Mesendoderm (in vitro differentiated cells): ENCODE measurements around the gene SULT2B1.
A peak's percentile ranks its signal among the peaks of the same experiment; 100 is the strongest.

Experiments
- DNase-seq: peaks from one replicate; pipeline ENCODE4 v3.0.0; 2013
- H2AK5ac ChIP-seq: 2 replicates; pipeline ENCODE4 v1.6.1; 2013; ENCODE audit warnings: low read length, inconsistent platforms
- H2BK120ac ChIP-seq: 2 replicates; pipeline ENCODE4 v1.6.1; 2013; ENCODE audit warnings: low read depth, mild to moderate bottlenecking, low read length, moderate library complexity, mixed read lengths
- H2BK15ac ChIP-seq: replicated peaks from 2 replicates; pipeline ENCODE4 v1.6.1; 2013; ENCODE audit warnings: low read depth, mild to moderate bottlenecking, moderate library complexity
- H2BK5ac ChIP-seq: 2 replicates; pipeline ENCODE4 v1.6.1; 2013; ENCODE audit warnings: low read length, inconsistent platforms
- H3K18ac ChIP-seq: 2 replicates; pipeline ENCODE4 v1.6.1; 2013; ENCODE audit warnings: mild to moderate bottlenecking, low read length, mixed read lengths
- H3K23ac ChIP-seq: one replicate; pipeline ENCODE4 v1.6.1; 2013; ENCODE audit warnings: low read length
- H3K27ac ChIP-seq: 2 replicates; pipeline ENCODE4 v1.5.1; 2013; ENCODE audit warnings: low read depth, mild to moderate bottlenecking, inconsistent platforms, low read length, moderate library complexity
- H3K27me3 ChIP-seq: 2 replicates; pipeline ENCODE4 v1.6.1; 2013; ENCODE audit warnings: low read length, control low read depth, mild to moderate bottlenecking, inconsistent platforms; ENCODE audit not compliant: insufficient read depth, poor library complexity
- H3K36me3 ChIP-seq: 2 replicates; pipeline ENCODE4 v1.6.1; 2013; ENCODE audit warnings: low read length, inconsistent platforms; ENCODE audit not compliant: control insufficient read depth, insufficient read depth
- H3K4ac ChIP-seq: one replicate; pipeline ENCODE4 v1.6.1; 2013; ENCODE audit warnings: low read depth, mild to moderate bottlenecking, low read length, moderate library complexity
- H3K4me1 ChIP-seq: 2 replicates; pipeline ENCODE4 v1.6.1; 2013; ENCODE audit warnings: low read depth, low read length, inconsistent platforms; ENCODE audit not compliant: control insufficient read depth
- H3K4me2 ChIP-seq: 2 replicates; pipeline ENCODE4 v1.6.1; 2013; ENCODE audit warnings: low read length
- H3K4me3 ChIP-seq: 2 replicates; pipeline ENCODE4 v1.5.1; 2013; ENCODE audit warnings: mild to moderate bottlenecking, low read length
- H3K56ac ChIP-seq: one replicate; pipeline ENCODE4 v1.6.1; 2013; ENCODE audit warnings: low read length
- H3K79me1 ChIP-seq: 2 replicates; pipeline ENCODE4 v1.6.1; 2013; ENCODE audit warnings: low read length, inconsistent platforms
- H3K79me2 ChIP-seq: 2 replicates; pipeline ENCODE4 v1.6.1; 2013; ENCODE audit warnings: mild to moderate bottlenecking, low read length; ENCODE audit not compliant: control insufficient read depth, insufficient read depth
- H3K9ac ChIP-seq: 2 replicates; pipeline ENCODE4 v1.6.1; 2013; ENCODE audit warnings: low read length, inconsistent platforms
- H4K5ac ChIP-seq: one replicate; pipeline ENCODE4 v1.6.1; 2013; ENCODE audit warnings: low read length
- H4K8ac ChIP-seq: one replicate; pipeline ENCODE4 v1.6.1; 2013; ENCODE audit warnings: low read depth, mild to moderate bottlenecking, control low read depth, low read length, moderate library complexity
- WGBS: extraction: QIAGEN DNeasy Blood & Tissue Kit; methylation state at CpG from one replicate; pipeline ENCODE4 v1.1.7; 2013; ENCODE audit warnings: low lambda C conversion rate, missing lambda C conversion rate; ENCODE audit not compliant: insufficient coverage; ENCODE audit errors: extremely low coverage; 5-methylcytosine and 5-hydroxymethylcytosine counted together

Gene SULT2B1

DNA sequence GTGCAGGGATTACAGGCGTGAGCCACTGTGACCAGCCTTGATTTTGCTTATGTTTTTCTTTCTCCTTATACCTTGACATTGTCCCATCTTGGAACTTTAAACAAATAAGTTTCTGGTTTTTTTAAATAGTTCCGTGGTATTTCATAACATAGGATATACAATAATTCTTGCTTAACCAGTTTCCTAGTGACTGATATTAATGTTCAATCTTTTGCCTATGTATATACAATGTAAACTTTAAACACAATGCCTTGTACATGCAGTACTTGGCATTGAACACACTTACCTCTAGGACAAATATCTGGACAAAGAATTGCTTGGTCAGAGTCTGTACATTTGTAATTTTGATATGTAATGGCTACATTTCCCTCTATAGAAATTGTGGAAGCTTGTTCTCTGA, 30.2 kb downstream of the SULT2B1 start:
- no CpG with 5 or more reads among the region's 2 CpGs for WGBS
- Histone ChIP-seq H3K4me3 (no peak overlapping the region), H3K4ac (no peak overlapping the region)

DNA sequence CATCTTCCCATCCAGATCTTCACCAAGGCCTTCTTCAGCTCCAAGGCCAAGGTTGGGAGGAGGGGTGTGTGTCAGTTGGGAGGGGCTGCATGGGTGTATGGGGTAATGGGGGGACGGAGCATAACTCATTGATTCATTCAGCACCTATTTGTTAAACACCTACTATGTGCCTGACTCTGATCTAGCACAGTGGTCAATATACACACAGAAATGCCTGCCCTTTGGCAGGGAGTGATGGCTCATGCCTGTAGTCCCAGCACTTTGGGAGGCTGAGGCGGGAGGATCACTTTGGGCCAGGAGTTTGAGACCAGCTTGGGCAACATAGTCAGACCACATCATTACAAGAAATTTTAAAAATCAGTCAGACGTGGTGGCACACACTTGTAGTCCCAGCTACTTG, 35.4 kb downstream of the SULT2B1 start:
- no peak overlapping the region for H4K8ac ChIP-seq
- H3K4me1 ChIP-seq, result no peaks in the 10 kb centered on the region
- H2BK15ac ChIP-seq, result no peak overlapping the region
- no peak overlapping the region for H3K4me2 ChIP-seq
- no peak overlapping the region for H3K23ac ChIP-seq
- H2BK120ac ChIP-seq, result no peak overlapping the region
- no peaks in the 10 kb centered on the region for H3K79me2 ChIP-seq
- no peaks in the 10 kb centered on the region for H3K36me3 ChIP-seq
- no peak overlapping the region for H3K4me3 ChIP-seq
- no peak overlapping the region for H2BK5ac ChIP-seq
- H3K56ac ChIP-seq, result no peak overlapping the region
- no peak overlapping the region for H3K4ac ChIP-seq
- H3K79me1 ChIP-seq, result no peaks in the 10 kb centered on the region
- no peak overlapping the region for H2AK5ac ChIP-seq
- no peaks in the 10 kb centered on the region for H3K27me3 ChIP-seq
- H3K27ac ChIP-seq, result no peak overlapping the region
- WGBS, result no CpG with 5 or more reads among the region's 3 CpGs
- H3K9ac ChIP-seq, result no peak overlapping the region
- H4K5ac ChIP-seq, result no peak overlapping the region
- H3K18ac ChIP-seq, result no peak overlapping the region
- no peak for DNase-seq

More for the DNA sequence above, 30.2 kb downstream of the SULT2B1 start:
- no peak overlapping the region for H3K9ac ChIP-seq
- H3K23ac ChIP-seq, result no peak overlapping the region
- no peak overlapping the region for H3K27ac ChIP-seq
- H3K79me1 ChIP-seq, result no peaks in the 10 kb centered on the region
- H3K27me3 ChIP-seq, result no peaks in the 10 kb centered on the region
- no peak overlapping the region for H2BK15ac ChIP-seq
- H3K4me2 ChIP-seq, result no peak overlapping the region
- no peak overlapping the region for H3K56ac ChIP-seq
- H3K4me1 ChIP-seq, result no peaks in the 10 kb centered on the region
- no peak overlapping the region for H3K18ac ChIP-seq
- H2BK120ac ChIP-seq, result no peak overlapping the region
- H2BK5ac ChIP-seq, result no peak overlapping the region
- H2AK5ac ChIP-seq, result no peak overlapping the region
- H3K36me3 ChIP-seq, result no peaks in the 10 kb centered on the region
- no peak overlapping the region for H4K5ac ChIP-seq
- no peak overlapping the region for H4K8ac ChIP-seq
- no peak for DNase-seq
- no peaks in the 10 kb centered on the region for H3K79me2 ChIP-seq

DNA sequence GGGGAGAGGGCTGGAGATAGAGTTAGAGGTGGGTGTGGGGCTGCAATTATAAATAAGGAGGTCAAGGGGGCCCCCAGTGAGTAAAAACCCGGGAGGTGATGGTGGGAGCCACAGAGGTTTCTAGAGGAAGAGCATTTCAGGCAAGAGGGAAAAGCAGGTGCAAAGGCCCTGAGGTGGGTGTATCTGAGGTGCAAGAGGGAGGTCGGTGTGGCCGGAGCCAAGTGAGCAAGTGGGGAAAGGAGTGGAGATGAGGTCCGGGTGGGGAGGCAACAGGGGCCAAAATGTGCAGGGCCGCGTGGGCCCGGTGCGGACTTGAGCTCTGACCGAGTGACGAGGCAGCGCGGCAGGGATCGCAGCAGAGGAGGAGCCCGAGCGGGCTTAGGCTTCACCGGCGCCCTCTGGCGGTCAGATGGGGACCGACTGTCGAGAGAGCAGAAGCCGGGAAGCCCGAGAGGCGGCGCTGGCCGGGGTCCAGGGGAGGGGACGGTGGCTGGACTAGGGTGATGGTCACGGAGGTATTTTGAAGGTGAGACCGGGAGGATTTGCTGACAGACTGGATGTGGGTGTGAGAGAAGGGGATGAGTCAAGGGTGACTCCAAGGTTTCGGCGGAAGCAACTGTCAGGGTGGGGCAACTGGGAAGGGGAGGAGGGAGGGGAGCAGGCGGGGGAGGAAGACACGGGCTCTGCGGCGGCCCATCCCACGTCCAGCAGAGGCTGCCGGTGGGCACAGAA, 36.9 kb downstream of the SULT2B1 start:
- no CpG with 5 or more reads among the region's 36 CpGs for WGBS
- Histone ChIP-seq H3K4me1 (no peaks in the 10 kb centered on the region), H2BK15ac (no peak overlapping the region), H3K23ac (no peak overlapping the region), H2AK5ac (no peak overlapping the region), H3K27ac (no peak overlapping the region), H3K56ac (peak overlapping the region; percentile 80), H4K8ac (no peak overlapping the region), H4K5ac (no peak overlapping the region), H3K4me3 (no peak overlapping the region), H3K79me1 (no peaks in the 10 kb centered on the region), H3K79me2 (no peaks in the 10 kb centered on the region), H3K4ac (no peak overlapping the region), H3K36me3 (no peaks in the 10 kb centered on the region), H3K9ac (peak overlapping the region; percentile 37), H2BK5ac (no peak overlapping the region), H3K18ac (no peak overlapping the region), H3K27me3 (no peaks in the 10 kb centered on the region), H2BK120ac (no peak overlapping the region), H3K4me2 (peak overlapping the region; percentile 54)
- DNase-seq, result peak; percentile 91

DNA sequence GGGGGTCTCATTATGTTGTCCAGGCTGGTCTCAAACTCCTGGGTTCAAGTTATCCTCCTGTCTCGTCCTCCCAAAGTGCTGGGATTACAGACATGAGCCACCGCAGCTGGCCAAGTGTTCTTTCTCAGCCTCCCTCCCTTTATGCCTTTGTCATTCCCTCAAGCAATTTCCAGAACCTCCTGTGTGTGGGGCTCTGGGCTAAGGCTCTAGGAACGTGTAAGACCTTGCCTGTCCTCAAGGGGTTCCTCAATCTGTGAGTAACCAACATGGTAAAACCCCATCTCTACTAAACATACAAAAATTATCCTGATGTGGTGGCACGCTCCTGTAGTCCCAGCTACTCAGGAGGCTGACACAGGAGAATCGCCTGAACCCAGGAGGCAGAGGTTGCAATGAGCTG, 39.0 kb downstream of the SULT2B1 start:
- Histone ChIP-seq H3K4me2 (no peak overlapping the region), H3K23ac (no peak overlapping the region), H3K79me1 (no peaks in the 10 kb centered on the region), H3K36me3 (no peaks in the 10 kb centered on the region), H3K56ac (no peak overlapping the region), H2AK5ac (no peak overlapping the region), H3K18ac (no peak overlapping the region), H4K8ac (no peak overlapping the region), H3K4ac (no peak overlapping the region), H3K4me3 (no peak overlapping the region), H2BK120ac (no peak overlapping the region), H3K9ac (no peak overlapping the region), H3K4me1 (no peaks in the 10 kb centered on the region), H2BK15ac (no peak overlapping the region), H3K27me3 (no peaks in the 10 kb centered on the region), H3K79me2 (no peaks in the 10 kb centered on the region), H3K27ac (no peak overlapping the region), H2BK5ac (no peak overlapping the region), H4K5ac (no peak overlapping the region)
- no CpG with 5 or more reads among the region's 5 CpGs for WGBS
- DNase-seq, result peak; percentile 73

DNA sequence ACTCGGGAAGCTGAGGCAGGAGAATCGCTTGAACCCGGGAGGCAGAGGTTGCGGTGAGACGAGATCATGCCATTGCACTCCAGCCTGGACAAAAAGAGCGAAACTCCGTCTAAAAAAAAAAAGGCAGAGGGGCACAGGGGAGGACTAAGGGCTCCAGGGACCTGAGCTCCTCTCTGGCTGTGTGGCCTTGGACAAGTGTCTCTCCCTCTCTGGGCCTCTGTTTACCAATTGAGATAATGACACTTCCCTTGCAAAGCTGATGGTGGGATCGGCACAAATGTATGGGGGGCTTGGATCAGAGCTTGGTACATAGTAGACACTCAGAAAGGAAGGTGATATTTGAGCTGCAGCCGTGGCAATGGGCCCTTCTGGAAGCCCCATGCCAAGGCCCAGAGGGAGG, 43.2 kb downstream of the SULT2B1 start:
- Histone ChIP-seq H2BK15ac (no peak overlapping the region), H3K4me1 (no peaks in the 10 kb centered on the region), H4K8ac (no peak overlapping the region), H4K5ac (no peak overlapping the region), H3K9ac (no peak overlapping the region), H3K27ac (no peak overlapping the region), H3K23ac (no peak overlapping the region), H3K18ac (no peak overlapping the region), H3K79me1 (no peaks in the 10 kb centered on the region), H3K27me3 (no peaks in the 10 kb centered on the region), H3K4me2 (no peak overlapping the region), H3K4ac (no peak overlapping the region), H2BK120ac (no peak overlapping the region), H2AK5ac (no peak overlapping the region), H2BK5ac (no peak overlapping the region), H3K4me3 (no peak overlapping the region), H3K36me3 (no peaks in the 10 kb centered on the region), H3K56ac (no peak overlapping the region), H3K79me2 (no peaks in the 10 kb centered on the region)
- no peak for DNase-seq
- WGBS, result no CpG with 5 or more reads among the region's 9 CpGs

DNA sequence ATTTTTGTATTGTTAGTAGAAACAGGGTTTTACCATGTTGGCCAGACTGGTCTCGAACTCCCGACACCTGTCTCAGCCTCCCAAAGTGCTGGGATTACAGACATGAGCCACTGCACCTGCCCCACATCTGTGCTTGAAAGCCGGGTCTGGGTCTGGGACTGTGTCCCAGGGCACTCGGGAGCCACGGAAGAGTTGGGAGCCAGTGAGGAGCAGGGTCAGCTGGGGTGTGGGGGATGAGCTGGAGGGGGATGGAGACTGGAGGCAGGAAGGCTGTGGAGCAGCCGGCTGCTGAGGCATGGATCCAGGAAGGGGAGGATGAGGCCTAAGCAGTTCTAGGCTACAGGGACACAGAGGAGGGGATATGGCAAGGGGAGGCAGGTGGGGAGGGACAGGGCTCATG, 43.9 kb downstream of the SULT2B1 start:
- Histone ChIP-seq H2BK5ac (no peak overlapping the region), H3K23ac (no peak overlapping the region), H3K56ac (no peak overlapping the region), H3K18ac (no peak overlapping the region), H3K9ac (no peak overlapping the region), H2AK5ac (no peak overlapping the region), H2BK120ac (no peak overlapping the region), H3K27ac (no peak overlapping the region), H3K4ac (no peak overlapping the region), H2BK15ac (no peak overlapping the region), H3K27me3 (no peaks in the 10 kb centered on the region), H4K5ac (no peak overlapping the region), H3K79me1 (no peaks in the 10 kb centered on the region), H3K36me3 (no peaks in the 10 kb centered on the region), H3K79me2 (no peaks in the 10 kb centered on the region), H3K4me1 (no peaks in the 10 kb centered on the region), H3K4me2 (no peak overlapping the region), H4K8ac (no peak overlapping the region), H3K4me3 (no peak overlapping the region)
- WGBS, result no CpG with 5 or more reads among the region's 6 CpGs
- DNase-seq, result no peak
